Liver (tissue), 9 donors: ENCODE data around the gene XAB2. TPM values are rescaled to one million over a fixed set of nuclear protein-coding genes. Genes with fewer than 3 reads are reported as not detected.

Source experiments
- DNase-seq: peaks from one replicate; pipeline ENCODE4 v3.0.0-alpha.2; 2017; ENCODE audit warnings: low spot score
- H3K27ac ChIP-seq, 2 donors: one replicate each; pipeline ENCODE4 v1.7.0; 2013; ENCODE audit warnings: inconsistent platforms in 2 of 2, low read length in 2 of 2, control low read depth in 1 of 2, low read depth in 1 of 2, mild to moderate bottlenecking in 1 of 2
- H3K27me3 ChIP-seq, 4 donors: one replicate each; pipeline versions ENCODE4 v1.6.1 to v1.7.0; 2013; ENCODE audit warnings: low read length in 3 of 4, inconsistent platforms in 1 of 4, mild to moderate bottlenecking in 1 of 4, moderate library complexity in 1 of 4; ENCODE audit not compliant: control insufficient read depth in 4 of 4, insufficient read depth in 4 of 4
- H3K36me3 ChIP-seq, 4 donors: one replicate each; pipeline versions ENCODE4 v1.6.1 to v1.7.0; 2013; ENCODE audit warnings: low read length in 3 of 4, mild to moderate bottlenecking in 3 of 4, low read depth in 1 of 4, moderate library complexity in 1 of 4; ENCODE audit not compliant: control insufficient read depth in 4 of 4, insufficient read depth in 3 of 4
- H3K4me1 ChIP-seq, 4 donors: one replicate each; pipeline versions ENCODE4 v1.6.1 to v1.7.0; 2013; ENCODE audit warnings: low read length in 3 of 4, mild to moderate bottlenecking in 3 of 4, moderate library complexity in 1 of 4; ENCODE audit not compliant: control insufficient read depth in 4 of 4, insufficient read depth in 4 of 4
- H3K4me3 ChIP-seq, 3 donors: one replicate each; pipeline versions ENCODE4 v1.6.1 to v1.7.0; 2013; ENCODE audit warnings: low read length in 3 of 3, control low read depth in 1 of 3, low read depth in 1 of 3, mild to moderate bottlenecking in 1 of 3
- H3K9ac ChIP-seq, 2 donors: one replicate each; pipeline ENCODE4 v1.7.0; 2013; ENCODE audit warnings: low read length in 2 of 2, mild to moderate bottlenecking in 2 of 2, moderate library complexity in 2 of 2, control low read depth in 1 of 2, low read depth in 1 of 2
- H3K9me3 ChIP-seq, 4 donors: one replicate each; pipeline versions ENCODE4 v1.6.1 to v1.7.0; 2013; ENCODE audit warnings: low read length in 3 of 4; ENCODE audit not compliant: control insufficient read depth in 4 of 4
- EGR1 ChIP-seq, 2 donors: IDR thresholded peaks; 2 replicates each; pipeline ENCODE4 v1.6.1; 2016 to 2018; ENCODE audit warnings: antibody characterized with exemption in 2 of 2, low read depth in 2 of 2
- FOXA1 ChIP-seq: IDR thresholded peaks from 2 replicates; pipeline ENCODE4 v1.6.1; 2016; ENCODE audit warnings: antibody characterized with exemption
- FOXA2 ChIP-seq: IDR thresholded peaks from 2 replicates; pipeline ENCODE4 v1.6.1; 2016; ENCODE audit warnings: antibody characterized with exemption
- GABPA ChIP-seq, 2 donors: IDR thresholded peaks in 1 of 2; conservative IDR thresholded peaks in 1 of 2; 2 replicates each; pipeline ENCODE4 v1.6.1; 2016; ENCODE audit warnings: antibody characterized with exemption in 2 of 2, mild to moderate bottlenecking in 1 of 2, moderate library complexity in 1 of 2
- HNF4A ChIP-seq, 2 donors: conservative IDR thresholded peaks; 2 replicates each; pipeline ENCODE4 v1.6.1; 2016; ENCODE audit warnings: antibody characterized with exemption in 2 of 2, mild to moderate bottlenecking in 2 of 2
- HNF4G ChIP-seq: IDR thresholded peaks from 2 replicates; pipeline ENCODE4 v1.6.1; 2016; ENCODE audit warnings: antibody characterized with exemption
- JUND ChIP-seq, 2 donors: IDR thresholded peaks; 2 replicates each; pipeline ENCODE4 v1.6.1; 2016; ENCODE audit warnings: antibody characterized with exemption in 2 of 2
- NR2F2 ChIP-seq: IDR thresholded peaks from 2 replicates; pipeline ENCODE4 v1.6.1; 2016; ENCODE audit warnings: antibody characterized with exemption
- RAD21 ChIP-seq, 2 donors: IDR thresholded peaks; 2 replicates each; pipeline ENCODE4 v1.6.1; 2016; ENCODE audit warnings: antibody characterized with exemption in 2 of 2, mild to moderate bottlenecking in 2 of 2
- RXRA ChIP-seq, 2 donors: IDR thresholded peaks; 2 replicates each; pipeline ENCODE4 v1.6.1; 2017 to 2018; ENCODE audit warnings: antibody characterized with exemption in 2 of 2, mild to moderate bottlenecking in 1 of 2
- SP1 ChIP-seq: IDR thresholded peaks from 2 replicates; pipeline ENCODE4 v1.6.1; 2018; ENCODE audit warnings: antibody characterized with exemption, mild to moderate bottlenecking
- TAF1 ChIP-seq: conservative IDR thresholded peaks from 2 replicates; pipeline ENCODE4 v1.6.1; 2016; ENCODE audit warnings: antibody characterized with exemption, mild to moderate bottlenecking
- YY1 ChIP-seq: IDR thresholded peaks from 2 replicates; pipeline ENCODE4 v1.6.1; 2016; ENCODE audit warnings: antibody characterized with exemption, mild to moderate bottlenecking
- WGBS: extraction: QIAGEN DNeasy Blood & Tissue Kit; methylation state at CpG from one replicate; pipeline ENCODE4 v1.1.7; 2013; 5-methylcytosine and 5-hydroxymethylcytosine counted together
- polyA plus RNA-seq, 2 donors: library from polyadenylated mRNA; stranded (reverse) in 1 of 2; unstranded in 1 of 2; fragments of 200-250 nt in 1 of 2; fragments of >200 nt in 1 of 2; fragmentation: Nextera tagmentation in 1 of 2; extraction: Ambion mirVana in 1 of 2; gene quantifications; one replicate each; pipeline versions ENCODE4 v1.2.1 to v1.2.3, GENCODE V29; 2013 to 2015
- total RNA-seq, 2 donors: library from RNA; depleted of rRNA; stranded (reverse); fragments of >200 nt; gene quantifications; one replicate each; pipeline ENCODE4 v1.2.3, GENCODE V29; 2014
- TF ChIP-seq, protein P1 (sequence below): IDR thresholded peaks from 2 replicates; pipeline ENCODE4 v1.6.1; 2016; ENCODE audit warnings: antibody characterized with exemption, mild to moderate bottlenecking
- TF ChIP-seq, protein P2 (sequence below): IDR thresholded peaks from 2 replicates; pipeline ENCODE4 v1.6.1; 2016; ENCODE audit warnings: antibody characterized with exemption
- TF ChIP-seq, protein P3 (sequence below): IDR thresholded peaks from 2 replicates; pipeline ENCODE4 v1.6.1; 2016; ENCODE audit warnings: antibody characterized with exemption
- TF ChIP-seq, protein P4 (sequence below): IDR thresholded peaks from 2 replicates; pipeline ENCODE4 v1.6.1; 2016; ENCODE audit warnings: antibody characterized with exemption
- TF ChIP-seq, protein P5 (sequence below): fragments of 150-350 bp; IDR thresholded peaks from 2 replicates; pipeline ENCODE4 v1.5.1; 2017; ENCODE audit warnings: improper control_type of control experiment, low read depth, low read length; ENCODE audit not compliant: missing input control
- donor health status: healthy.
- donor health status: healthy.
- donor health status: healthy.
- donor health status: healthy.
- donor health status: healthy.

The XAB2 gene
- total and polyA plus RNA-seq, 4 donors: 5.1 to 21.3 (median 15.3) TPM

DNA sequence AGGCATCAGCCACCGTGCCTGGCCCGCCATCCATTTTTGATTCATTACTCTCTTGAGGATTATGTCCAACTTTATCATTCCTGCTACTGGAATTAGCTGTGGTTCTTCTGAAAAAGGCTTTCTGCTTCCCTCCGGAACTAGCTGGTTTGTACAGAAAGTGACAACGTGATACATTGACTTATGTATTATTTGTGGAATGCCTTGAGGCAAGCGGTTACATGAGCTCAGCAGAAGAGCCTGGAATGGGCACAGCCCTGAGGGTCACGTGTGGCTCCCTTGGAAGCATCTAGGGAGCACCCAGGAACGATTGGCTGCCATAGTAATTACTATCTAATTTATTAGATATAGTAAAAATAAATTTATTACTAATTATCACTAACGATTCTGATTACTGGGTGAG, 25.1 kb upstream of the XAB2 start (continued):
- no peak for TF ChIP-seq HNF4G
- no peak for TF ChIP-seq TAF1
- no peak for TF ChIP-seq HNF4A (conservative IDR thresholded peaks at IDR 0.05)
- no peak for TF ChIP-seq RXRA (IDR thresholded peaks at IDR 0.05)

DNA sequence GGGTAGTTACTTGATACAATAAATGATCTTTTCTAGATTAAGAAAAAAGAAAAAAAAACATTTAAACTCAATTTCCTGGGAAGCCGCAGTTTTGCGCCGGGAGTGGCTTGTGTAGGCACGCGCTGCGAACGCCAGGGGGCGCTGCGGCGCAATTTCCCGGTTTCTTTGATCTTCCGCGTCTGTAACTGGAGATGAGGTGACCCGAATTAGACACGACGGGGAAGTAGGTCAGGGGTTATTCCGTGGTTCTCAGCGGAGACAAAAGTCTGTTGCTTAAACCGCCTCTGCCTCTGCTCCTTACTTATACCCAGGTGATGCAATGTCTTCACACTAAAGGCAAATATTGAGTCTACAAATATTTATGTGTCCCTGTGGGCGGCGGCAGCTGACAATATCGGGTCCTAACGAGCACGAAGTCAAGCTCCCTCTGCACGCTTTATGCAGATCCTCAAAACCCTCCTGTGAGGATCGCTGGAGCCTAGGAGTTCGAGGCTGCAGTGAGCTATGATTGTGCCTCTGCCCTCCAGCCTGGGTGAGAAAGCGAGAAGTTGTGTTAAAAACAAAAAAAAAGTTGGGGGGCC, 22.8 kb upstream of the XAB2 start:
- DNase-seq: peak; percentile 94
- 3% methylated on average over 28 of the region's 28 CpGs for WGBS
- H3K9me3 ChIP-seq: no peaks in the 10 kb centered on the region
- TF ChIP-seq HNF4A (conservative IDR thresholded peaks at IDR 0.05) (peak; percentile 58 to 70), FOXA1 (peak; percentile 40), NR2F2 (peak; percentile 65), FOXA2 (no peak), RXRA (IDR thresholded peaks at IDR 0.05) (peak; percentile 94 to 95), JUND (IDR thresholded peaks at IDR 0.05) (peak; percentile 58 to 66), HNF4G (no peak), RAD21 (IDR thresholded peaks at IDR 0.05) (peak; percentile 79), EGR1 (IDR thresholded peaks at IDR 0.05; ENCODE audit: low read depth in 2 of 2) (no peak), TAF1 (no peak), YY1 (peak; percentile 66), GABPA (IDR thresholded peaks at IDR 0.05 in 1 of 2, conservative IDR thresholded peaks at IDR 0.05 in 1 of 2) (no peak), SP1 (peak; percentile 88)
- TF ChIP-seq, protein P1, sequence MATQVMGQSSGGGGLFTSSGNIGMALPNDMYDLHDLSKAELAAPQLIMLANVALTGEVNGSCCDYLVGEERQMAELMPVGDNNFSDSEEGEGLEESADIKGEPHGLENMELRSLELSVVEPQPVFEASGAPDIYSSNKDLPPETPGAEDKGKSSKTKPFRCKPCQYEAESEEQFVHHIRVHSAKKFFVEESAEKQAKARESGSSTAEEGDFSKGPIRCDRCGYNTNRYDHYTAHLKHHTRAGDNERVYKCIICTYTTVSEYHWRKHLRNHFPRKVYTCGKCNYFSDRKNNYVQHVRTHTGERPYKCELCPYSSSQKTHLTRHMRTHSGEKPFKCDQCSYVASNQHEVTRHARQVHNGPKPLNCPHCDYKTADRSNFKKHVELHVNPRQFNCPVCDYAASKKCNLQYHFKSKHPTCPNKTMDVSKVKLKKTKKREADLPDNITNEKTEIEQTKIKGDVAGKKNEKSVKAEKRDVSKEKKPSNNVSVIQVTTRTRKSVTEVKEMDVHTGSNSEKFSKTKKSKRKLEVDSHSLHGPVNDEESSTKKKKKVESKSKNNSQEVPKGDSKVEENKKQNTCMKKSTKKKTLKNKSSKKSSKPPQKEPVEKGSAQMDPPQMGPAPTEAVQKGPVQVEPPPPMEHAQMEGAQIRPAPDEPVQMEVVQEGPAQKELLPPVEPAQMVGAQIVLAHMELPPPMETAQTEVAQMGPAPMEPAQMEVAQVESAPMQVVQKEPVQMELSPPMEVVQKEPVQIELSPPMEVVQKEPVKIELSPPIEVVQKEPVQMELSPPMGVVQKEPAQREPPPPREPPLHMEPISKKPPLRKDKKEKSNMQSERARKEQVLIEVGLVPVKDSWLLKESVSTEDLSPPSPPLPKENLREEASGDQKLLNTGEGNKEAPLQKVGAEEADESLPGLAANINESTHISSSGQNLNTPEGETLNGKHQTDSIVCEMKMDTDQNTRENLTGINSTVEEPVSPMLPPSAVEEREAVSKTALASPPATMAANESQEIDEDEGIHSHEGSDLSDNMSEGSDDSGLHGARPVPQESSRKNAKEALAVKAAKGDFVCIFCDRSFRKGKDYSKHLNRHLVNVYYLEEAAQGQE: peak; percentile 37
- TF ChIP-seq, protein P2, sequence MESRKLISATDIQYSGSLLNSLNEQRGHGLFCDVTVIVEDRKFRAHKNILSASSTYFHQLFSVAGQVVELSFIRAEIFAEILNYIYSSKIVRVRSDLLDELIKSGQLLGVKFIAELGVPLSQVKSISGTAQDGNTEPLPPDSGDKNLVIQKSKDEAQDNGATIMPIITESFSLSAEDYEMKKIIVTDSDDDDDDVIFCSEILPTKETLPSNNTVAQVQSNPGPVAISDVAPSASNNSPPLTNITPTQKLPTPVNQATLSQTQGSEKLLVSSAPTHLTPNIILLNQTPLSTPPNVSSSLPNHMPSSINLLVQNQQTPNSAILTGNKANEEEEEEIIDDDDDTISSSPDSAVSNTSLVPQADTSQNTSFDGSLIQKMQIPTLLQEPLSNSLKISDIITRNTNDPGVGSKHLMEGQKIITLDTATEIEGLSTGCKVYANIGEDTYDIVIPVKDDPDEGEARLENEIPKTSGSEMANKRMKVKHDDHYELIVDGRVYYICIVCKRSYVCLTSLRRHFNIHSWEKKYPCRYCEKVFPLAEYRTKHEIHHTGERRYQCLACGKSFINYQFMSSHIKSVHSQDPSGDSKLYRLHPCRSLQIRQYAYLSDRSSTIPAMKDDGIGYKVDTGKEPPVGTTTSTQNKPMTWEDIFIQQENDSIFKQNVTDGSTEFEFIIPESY: no peak
- TF ChIP-seq, protein P3, sequence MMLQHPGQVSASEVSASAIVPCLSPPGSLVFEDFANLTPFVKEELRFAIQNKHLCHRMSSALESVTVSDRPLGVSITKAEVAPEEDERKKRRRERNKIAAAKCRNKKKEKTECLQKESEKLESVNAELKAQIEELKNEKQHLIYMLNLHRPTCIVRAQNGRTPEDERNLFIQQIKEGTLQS: peak; percentile 86
- TF ChIP-seq, protein P4, sequence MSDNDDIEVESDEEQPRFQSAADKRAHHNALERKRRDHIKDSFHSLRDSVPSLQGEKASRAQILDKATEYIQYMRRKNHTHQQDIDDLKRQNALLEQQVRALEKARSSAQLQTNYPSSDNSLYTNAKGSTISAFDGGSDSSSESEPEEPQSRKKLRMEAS: no peak
- TF ChIP-seq, protein P5, sequence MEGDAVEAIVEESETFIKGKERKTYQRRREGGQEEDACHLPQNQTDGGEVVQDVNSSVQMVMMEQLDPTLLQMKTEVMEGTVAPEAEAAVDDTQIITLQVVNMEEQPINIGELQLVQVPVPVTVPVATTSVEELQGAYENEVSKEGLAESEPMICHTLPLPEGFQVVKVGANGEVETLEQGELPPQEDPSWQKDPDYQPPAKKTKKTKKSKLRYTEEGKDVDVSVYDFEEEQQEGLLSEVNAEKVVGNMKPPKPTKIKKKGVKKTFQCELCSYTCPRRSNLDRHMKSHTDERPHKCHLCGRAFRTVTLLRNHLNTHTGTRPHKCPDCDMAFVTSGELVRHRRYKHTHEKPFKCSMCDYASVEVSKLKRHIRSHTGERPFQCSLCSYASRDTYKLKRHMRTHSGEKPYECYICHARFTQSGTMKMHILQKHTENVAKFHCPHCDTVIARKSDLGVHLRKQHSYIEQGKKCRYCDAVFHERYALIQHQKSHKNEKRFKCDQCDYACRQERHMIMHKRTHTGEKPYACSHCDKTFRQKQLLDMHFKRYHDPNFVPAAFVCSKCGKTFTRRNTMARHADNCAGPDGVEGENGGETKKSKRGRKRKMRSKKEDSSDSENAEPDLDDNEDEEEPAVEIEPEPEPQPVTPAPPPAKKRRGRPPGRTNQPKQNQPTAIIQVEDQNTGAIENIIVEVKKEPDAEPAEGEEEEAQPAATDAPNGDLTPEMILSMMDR: peak; percentile 99
- H3K27me3 ChIP-seq: no peaks in the 10 kb centered on the region
- peak overlapping the region; percentile 51 to 69 for H3K27ac ChIP-seq
- peak overlapping the region in 1 of 2 donors; percentile 47 for H3K9ac ChIP-seq
- H3K4me3 ChIP-seq: no peak overlapping the region
- H3K4me1 ChIP-seq: peaks cover 0 to 7% (median 2%) of the 10 kb centered on the region in 4 donors
- H3K36me3 ChIP-seq: no peaks in the 10 kb centered on the region
